ENCODE data around the gene ZNF275. TPM values are rescaled to one million over a fixed set of nuclear protein-coding genes. Genes with fewer than 3 reads are reported as not detected.
"Not testable (repeated sequence)": the region's sequence is repeated elsewhere in the genome, so short reads cannot be mapped to it uniquely, and the experiment has no call there.

Gene ZNF275
- total RNA-seq, 4 donors from 2014 or later: 11.8 to 15.9 (median 12.6) TPM

DNA sequence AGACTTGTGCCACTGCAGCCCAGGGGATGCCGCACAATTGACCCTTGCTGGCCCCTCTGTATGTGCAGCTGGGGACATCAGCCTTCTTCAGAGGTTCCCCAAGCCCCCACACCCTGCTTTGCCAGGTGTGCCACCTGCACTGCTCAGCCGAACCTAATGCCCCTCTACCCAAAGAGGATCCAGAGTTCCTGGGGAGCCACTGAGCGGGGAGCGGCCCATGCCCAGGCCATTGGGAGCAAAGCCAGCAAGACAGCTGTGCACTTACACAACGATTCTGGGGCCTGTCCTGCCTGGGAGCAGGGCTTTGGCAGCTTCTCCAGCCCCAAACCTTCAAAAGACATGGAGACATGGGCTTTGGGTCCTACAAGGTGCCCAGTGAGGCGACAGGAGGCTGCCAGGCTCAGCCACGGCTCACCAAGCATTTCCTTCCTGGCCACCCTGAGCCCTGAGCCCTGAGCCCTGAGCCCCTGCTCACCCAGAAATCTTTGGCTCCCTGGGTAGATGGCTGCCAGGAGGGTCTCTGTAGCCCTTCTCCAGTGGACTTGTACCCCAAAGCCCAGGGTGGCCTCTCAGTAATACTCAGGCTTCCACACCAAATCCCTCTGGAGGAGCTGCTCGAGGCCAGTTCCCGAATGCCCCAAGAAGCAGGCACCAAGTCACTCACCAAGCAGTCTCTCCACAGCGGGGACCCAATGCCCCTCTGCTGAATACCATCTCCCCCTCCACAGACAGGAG is 54.2 kb downstream of the ZNF275 start:
- H3K36me3 ChIP-seq: no peaks in the 10 kb centered on the region
- 87 to 91% methylated on average over 4 to 9 of the region's 10 CpGs for WGBS, 2 donors
- no peaks in the 10 kb centered on the region for H3K4me1 ChIP-seq
- H3K27me3 ChIP-seq: no peaks in the 10 kb centered on the region
- no peak overlapping the region for H3K27ac ChIP-seq
- DNase-seq (ENCODE audit: low spot score in 2 of 2): no peak
- H3K4me3 ChIP-seq: no peak overlapping the region
- H3K9me3 ChIP-seq: no peaks in the 10 kb centered on the region
- TF ChIP-seq EP300 (IDR thresholded peaks at IDR 0.05) (no peak), POLR2A (IDR thresholded peaks at IDR 0.05) (no peak)
- TF ChIP-seq, protein P1, sequence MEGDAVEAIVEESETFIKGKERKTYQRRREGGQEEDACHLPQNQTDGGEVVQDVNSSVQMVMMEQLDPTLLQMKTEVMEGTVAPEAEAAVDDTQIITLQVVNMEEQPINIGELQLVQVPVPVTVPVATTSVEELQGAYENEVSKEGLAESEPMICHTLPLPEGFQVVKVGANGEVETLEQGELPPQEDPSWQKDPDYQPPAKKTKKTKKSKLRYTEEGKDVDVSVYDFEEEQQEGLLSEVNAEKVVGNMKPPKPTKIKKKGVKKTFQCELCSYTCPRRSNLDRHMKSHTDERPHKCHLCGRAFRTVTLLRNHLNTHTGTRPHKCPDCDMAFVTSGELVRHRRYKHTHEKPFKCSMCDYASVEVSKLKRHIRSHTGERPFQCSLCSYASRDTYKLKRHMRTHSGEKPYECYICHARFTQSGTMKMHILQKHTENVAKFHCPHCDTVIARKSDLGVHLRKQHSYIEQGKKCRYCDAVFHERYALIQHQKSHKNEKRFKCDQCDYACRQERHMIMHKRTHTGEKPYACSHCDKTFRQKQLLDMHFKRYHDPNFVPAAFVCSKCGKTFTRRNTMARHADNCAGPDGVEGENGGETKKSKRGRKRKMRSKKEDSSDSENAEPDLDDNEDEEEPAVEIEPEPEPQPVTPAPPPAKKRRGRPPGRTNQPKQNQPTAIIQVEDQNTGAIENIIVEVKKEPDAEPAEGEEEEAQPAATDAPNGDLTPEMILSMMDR (IDR thresholded peaks at IDR 0.05): no peak

DNA sequence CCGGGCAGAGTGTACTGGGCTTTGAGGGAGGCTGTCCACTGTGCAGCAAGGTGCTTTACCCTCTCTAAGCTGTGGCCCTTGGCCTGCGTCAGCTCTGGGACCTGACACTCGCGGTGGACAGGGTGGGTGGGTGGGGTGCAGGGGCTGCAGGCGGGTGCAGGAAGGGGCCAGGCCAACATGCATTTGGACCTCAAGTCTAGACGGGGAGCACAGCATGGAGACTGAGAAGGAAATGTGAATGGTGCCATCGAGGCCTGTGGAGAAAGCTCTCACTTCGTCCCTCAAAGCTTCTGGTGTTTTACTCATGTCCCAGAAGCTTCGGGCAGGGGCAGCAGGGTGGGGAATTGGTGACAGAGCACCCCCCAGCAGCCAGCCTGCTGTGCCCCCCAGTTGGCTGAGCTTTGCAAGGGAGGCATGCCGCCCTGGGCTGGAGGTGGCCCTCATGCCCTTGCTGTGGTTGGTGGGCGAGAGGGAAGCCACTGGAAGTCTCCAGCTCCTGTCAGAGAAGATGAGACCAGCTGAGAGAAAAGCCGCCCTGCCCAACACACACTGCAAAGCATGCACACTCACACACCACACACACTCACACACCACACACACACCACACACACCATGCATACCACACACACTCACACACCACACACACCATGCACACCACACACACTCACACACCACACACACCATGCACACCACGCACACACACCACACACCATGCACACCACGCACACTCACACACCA is 54.9 kb downstream of the ZNF275 start:
- Histone ChIP-seq H3K27ac (no peak overlapping the region), H3K4me3 (no peak overlapping the region), H3K36me3 (no peaks in the 10 kb centered on the region), H3K27me3 (no peaks in the 10 kb centered on the region), H3K9me3 (no peaks in the 10 kb centered on the region), H3K4me1 (no peaks in the 10 kb centered on the region)
- TF ChIP-seq POLR2A (IDR thresholded peaks at IDR 0.05) (no peak), EP300 (IDR thresholded peaks at IDR 0.05) (no peak)
- TF ChIP-seq, protein P1 (IDR thresholded peaks at IDR 0.05): no peak
- no peak for DNase-seq (ENCODE audit: low spot score in 2 of 2)
- 94% methylated on average over 11 to 13 of the region's 14 CpGs for WGBS, 2 donors

DNA sequence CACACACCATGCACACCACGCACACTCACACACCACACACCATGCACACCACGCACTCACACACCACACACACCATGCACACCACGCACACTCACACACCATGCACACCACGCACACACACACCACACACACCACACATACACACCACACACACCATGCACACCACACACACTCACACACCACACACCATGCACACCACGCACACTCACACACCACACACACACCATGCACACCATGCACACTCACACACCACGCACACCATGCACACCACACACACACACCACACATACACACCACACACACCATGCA is 55.5 kb downstream of the ZNF275 start:
- H3K4me3 ChIP-seq; H3K9me3 ChIP-seq; H3K4me1 ChIP-seq; DNase-seq (ENCODE audit: low spot score in 2 of 2); H3K36me3 ChIP-seq; H3K27ac ChIP-seq; H3K27me3 ChIP-seq: not testable (repeated sequence)
- 75 to 85% methylated on average over 4 to 6 of the region's 6 CpGs for WGBS, 2 donors

DNA sequence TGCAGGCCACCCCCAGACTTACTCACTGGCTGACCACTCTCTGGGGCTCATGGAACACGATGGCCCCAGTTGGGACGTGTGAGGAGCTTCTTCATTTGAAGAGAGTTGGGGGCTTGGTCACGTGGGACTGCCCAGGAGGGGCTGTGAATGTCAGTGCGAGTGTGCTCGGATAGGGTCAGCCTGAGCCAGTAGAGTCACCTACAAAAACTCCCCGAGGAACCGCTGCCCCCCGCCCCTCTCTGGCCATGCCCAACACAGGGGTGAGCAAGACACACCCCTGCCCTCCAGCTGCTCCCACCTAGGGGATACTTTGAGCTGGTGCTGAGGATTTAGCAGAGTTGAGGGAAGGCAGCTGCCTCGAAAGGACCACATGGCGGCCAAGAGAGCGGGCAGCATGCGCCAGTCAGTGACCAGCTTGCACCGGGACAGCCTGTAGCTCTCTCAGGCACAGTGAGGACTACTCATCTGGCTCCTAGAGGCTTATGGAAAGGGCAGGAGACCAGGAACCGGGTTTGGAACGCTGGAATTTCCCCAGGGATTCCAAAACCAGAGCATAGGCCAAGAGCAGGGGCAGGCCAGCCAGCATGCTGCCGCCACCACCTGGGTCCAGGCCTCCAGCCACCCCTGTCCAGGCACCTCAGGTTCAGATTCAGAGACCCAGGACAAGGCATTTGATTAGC is 58.8 kb downstream of the ZNF275 start:
- H3K36me3 ChIP-seq: no peaks in the 10 kb centered on the region
- H3K9me3 ChIP-seq: no peaks in the 10 kb centered on the region
- 93 to 94% methylated on average over 8 to 11 of the region's 16 CpGs for WGBS, 2 donors
- no peak for DNase-seq (ENCODE audit: low spot score in 2 of 2)
- H3K4me3 ChIP-seq: no peak overlapping the region
- TF ChIP-seq, protein P1 (IDR thresholded peaks at IDR 0.05): no peak
- TF ChIP-seq POLR2A (IDR thresholded peaks at IDR 0.05): no peak
- no peak for TF ChIP-seq EP300 (IDR thresholded peaks at IDR 0.05)
- H3K27me3 ChIP-seq: no peaks in the 10 kb centered on the region
- no peak overlapping the region for H3K27ac ChIP-seq
- H3K4me1 ChIP-seq: no peaks in the 10 kb centered on the region

DNA sequence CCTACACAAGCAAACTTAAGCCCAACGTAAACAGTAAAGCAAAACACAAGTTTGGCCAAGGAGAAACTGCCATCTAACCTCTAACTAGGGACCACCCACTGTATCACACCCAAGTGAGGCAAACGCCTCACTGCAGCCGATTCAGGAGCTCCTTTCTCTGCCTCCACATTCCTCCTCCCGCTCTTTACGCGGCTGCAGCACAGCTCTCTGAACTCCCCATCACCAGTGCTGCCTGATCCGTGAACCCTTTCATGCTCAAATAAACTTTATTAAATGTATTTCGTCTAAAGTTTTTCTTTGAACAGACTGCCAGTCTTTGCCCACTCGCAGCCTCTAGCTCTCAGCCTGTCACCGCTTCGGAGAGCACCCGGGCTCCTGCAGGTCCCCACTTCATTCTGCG is 60.7 kb downstream of the ZNF275 start:
- H3K27me3 ChIP-seq: peaks cover 0 to 6% of the 10 kb centered on the region in 2 donors
- 37 to 78% methylated on average over 13 of the region's 13 CpGs for WGBS, 2 donors
- TF ChIP-seq, protein P1 (IDR thresholded peaks at IDR 0.05): no peak
- TF ChIP-seq POLR2A (IDR thresholded peaks at IDR 0.05): no peak
- TF ChIP-seq EP300 (IDR thresholded peaks at IDR 0.05): no peak

More for the DNA sequence above, 60.7 kb downstream of the ZNF275 start:
- DNase-seq (ENCODE audit: low spot score in 2 of 2): no peak
- H3K4me3 ChIP-seq: no peak overlapping the region
- no peak overlapping the region for H3K27ac ChIP-seq
- no peaks in the 10 kb centered on the region for H3K9me3 ChIP-seq
- H3K4me1 ChIP-seq: no peaks in the 10 kb centered on the region
- no peaks in the 10 kb centered on the region for H3K36me3 ChIP-seq

Data from tibial nerve (tissue), 4 donors.